ENCODE results near the gene INSYN1.
"Not testable (repeated sequence)": the region's sequence is repeated elsewhere in the genome, so short reads cannot be mapped to it uniquely, and the experiment has no call there.

The INSYN1 gene

DNA sequence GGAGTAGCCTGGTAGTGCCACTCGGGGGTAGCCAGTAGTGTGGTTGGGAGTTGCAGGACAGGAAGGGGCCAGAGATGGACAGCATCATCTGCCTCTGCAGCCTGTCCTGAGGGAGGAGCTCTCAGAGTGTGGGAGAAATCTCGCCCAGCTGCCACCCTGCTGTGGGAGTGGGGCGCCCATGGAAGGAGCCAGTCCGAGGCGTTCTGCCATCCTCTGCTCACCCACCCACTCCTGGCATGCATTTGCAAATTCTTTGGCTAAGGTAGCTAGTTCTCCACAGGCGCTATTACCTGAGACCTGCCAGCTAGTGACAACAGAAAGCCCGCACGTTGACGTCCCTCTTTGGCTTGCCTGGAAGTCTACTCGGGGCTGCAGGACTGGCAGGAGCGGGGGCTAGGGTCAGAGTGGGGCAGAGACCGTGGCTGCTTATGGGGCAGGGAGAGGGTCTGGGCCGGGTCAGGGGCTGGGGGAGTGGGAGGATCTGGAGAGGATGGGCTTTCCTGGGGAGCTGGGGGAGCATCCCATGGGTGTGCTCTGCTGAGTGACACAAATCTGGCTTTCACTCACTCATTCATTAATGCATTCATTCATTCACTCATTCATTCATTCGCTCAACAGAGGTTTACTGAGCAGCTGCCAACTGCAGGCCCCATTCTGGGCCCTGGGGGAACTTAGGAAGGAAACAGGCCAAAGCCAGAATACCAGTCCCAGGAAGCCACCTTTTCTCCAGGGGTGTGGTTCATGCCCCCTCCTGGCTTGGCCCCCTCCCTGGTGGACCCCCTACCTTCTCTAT is 44.4 kb upstream of the INSYN1 start:
- peaks cover 20% of the 10 kb centered on the region for H3K4me1 ChIP-seq (ENCODE audit: insufficient read depth, poor library complexity, severe bottlenecking)
- no peaks in the 10 kb centered on the region for H3K9me3 ChIP-seq (ENCODE audit: severe bottlenecking)
- no peak overlapping the region for H3K27ac ChIP-seq (ENCODE audit: poor library complexity, severe bottlenecking)
- no peaks in the 10 kb centered on the region for H3K27me3 ChIP-seq (ENCODE audit: insufficient read depth, poor library complexity, severe bottlenecking)
- H3K36me3 ChIP-seq (ENCODE audit: low read depth), result no peaks in the 10 kb centered on the region
- H3K4me3 ChIP-seq (ENCODE audit: severe bottlenecking), result no peak overlapping the region
- TF ChIP-seq, protein P1, sequence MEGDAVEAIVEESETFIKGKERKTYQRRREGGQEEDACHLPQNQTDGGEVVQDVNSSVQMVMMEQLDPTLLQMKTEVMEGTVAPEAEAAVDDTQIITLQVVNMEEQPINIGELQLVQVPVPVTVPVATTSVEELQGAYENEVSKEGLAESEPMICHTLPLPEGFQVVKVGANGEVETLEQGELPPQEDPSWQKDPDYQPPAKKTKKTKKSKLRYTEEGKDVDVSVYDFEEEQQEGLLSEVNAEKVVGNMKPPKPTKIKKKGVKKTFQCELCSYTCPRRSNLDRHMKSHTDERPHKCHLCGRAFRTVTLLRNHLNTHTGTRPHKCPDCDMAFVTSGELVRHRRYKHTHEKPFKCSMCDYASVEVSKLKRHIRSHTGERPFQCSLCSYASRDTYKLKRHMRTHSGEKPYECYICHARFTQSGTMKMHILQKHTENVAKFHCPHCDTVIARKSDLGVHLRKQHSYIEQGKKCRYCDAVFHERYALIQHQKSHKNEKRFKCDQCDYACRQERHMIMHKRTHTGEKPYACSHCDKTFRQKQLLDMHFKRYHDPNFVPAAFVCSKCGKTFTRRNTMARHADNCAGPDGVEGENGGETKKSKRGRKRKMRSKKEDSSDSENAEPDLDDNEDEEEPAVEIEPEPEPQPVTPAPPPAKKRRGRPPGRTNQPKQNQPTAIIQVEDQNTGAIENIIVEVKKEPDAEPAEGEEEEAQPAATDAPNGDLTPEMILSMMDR (IDR thresholded peaks at IDR 0.05; ENCODE audit: poor library complexity, severe bottlenecking), result no peak
- no peak for ATAC-seq (ENCODE audit: low read depth)
- DNase-seq (ENCODE audit: low spot score), result no peak

DNA sequence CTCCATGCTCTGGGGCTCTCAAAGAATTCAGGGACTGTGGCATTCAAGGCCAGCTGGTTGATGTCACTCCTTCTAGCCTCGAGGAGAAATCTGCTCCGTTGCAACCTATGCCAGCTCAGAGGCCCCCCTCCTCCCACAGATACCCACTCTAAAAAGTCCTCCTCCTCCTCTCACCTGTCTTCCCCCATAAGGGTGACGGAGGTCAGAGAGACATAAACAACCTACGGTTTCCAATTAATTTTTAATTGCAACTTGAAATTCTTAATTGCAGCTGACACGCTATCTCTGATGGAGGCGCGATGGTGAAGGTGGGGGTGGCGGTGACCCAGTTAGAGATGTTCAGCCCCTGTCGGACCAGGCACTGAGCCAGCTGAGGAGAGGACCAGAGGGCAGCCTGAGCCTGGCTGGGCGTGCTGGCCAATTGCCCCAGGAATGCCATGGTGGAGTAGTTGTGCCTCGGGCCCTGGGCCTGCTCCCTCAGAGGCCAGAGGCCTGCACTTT is 43.2 kb upstream of the INSYN1 start:
- no peak for DNase-seq (ENCODE audit: low spot score)
- no peaks in the 10 kb centered on the region for H3K9me3 ChIP-seq (ENCODE audit: severe bottlenecking)
- no peak for ATAC-seq (ENCODE audit: low read depth)

DNA sequence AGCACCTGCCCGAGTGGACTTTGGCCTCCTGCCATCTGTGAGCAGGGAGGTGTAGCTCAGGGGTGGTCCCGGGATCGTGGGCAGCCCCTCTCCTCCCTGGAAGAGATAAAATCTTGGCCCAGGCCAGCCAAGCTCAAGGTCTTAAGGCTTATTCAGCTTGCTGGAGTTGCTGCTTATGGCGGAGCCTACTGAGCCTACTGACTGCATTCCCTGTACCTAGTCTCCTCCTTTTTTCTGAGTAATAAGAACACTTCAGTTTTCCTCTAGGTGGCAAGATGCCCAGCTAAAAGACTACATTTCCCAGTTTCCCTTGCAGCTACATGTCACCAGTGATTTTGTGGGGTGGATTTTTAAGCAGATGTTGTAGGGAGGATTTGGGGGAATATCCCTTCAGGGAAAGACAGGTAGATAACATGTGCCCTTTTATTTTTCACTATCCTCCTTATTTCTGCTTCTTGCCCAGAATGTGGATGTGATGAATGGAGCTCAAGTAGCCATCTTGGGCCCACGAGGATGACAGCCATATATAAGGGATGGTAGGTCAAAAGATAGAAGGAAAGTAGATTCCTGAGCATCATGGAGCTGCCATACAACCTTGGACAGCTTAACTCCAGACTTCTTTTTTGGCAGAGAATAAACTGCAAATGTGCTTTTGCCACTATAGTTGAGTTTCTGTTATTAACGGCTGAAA is 41.4 kb upstream of the INSYN1 start:
- peaks cover under 1% of the 10 kb centered on the region for H3K4me1 ChIP-seq (ENCODE audit: insufficient read depth, poor library complexity, severe bottlenecking)
- no peak overlapping the region for H3K4me3 ChIP-seq (ENCODE audit: severe bottlenecking)
- DNase-seq (ENCODE audit: low spot score), result no peak
- no peaks in the 10 kb centered on the region for H3K9me3 ChIP-seq (ENCODE audit: severe bottlenecking)
- H3K36me3 ChIP-seq (ENCODE audit: low read depth), result no peaks in the 10 kb centered on the region
- TF ChIP-seq, protein P1 (IDR thresholded peaks at IDR 0.05; ENCODE audit: poor library complexity, severe bottlenecking), result no peak
- no peaks in the 10 kb centered on the region for H3K27me3 ChIP-seq (ENCODE audit: insufficient read depth, poor library complexity, severe bottlenecking)
- H3K27ac ChIP-seq (ENCODE audit: poor library complexity, severe bottlenecking), result no peak overlapping the region
- ATAC-seq (ENCODE audit: low read depth), result peak; percentile 27; the same call in 1 of the 3 replicates

More for the DNA sequence above, 43.2 kb upstream of the INSYN1 start:
- Histone ChIP-seq H3K27ac (ENCODE audit: poor library complexity, severe bottlenecking) (no peak overlapping the region), H3K27me3 (ENCODE audit: insufficient read depth, poor library complexity, severe bottlenecking) (no peaks in the 10 kb centered on the region), H3K4me1 (ENCODE audit: insufficient read depth, poor library complexity, severe bottlenecking) (peaks cover 19% of the 10 kb centered on the region), H3K4me3 (ENCODE audit: severe bottlenecking) (no peak overlapping the region), H3K36me3 (ENCODE audit: low read depth) (no peaks in the 10 kb centered on the region)
- TF ChIP-seq, protein P1 (IDR thresholded peaks at IDR 0.05; ENCODE audit: poor library complexity, severe bottlenecking), result no peak

- ATAC-seq (ENCODE audit: low read depth); H3K36me3 ChIP-seq (ENCODE audit: low read depth); H3K4me1 ChIP-seq (ENCODE audit: insufficient read depth, poor library complexity, severe bottlenecking); H3K4me3 ChIP-seq (ENCODE audit: severe bottlenecking); DNase-seq (ENCODE audit: low spot score); H3K9me3 ChIP-seq (ENCODE audit: severe bottlenecking); H3K27me3 ChIP-seq (ENCODE audit: insufficient read depth, poor library complexity, severe bottlenecking); H3K27ac ChIP-seq (ENCODE audit: poor library complexity, severe bottlenecking): not testable (repeated sequence)
Measured at GRCh38 chr15:73792899-73793541, 39.9 kb upstream of the INSYN1 start.

- TF ChIP-seq, protein P1 (IDR thresholded peaks at IDR 0.05; ENCODE audit: poor library complexity, severe bottlenecking), result no peak
- no peaks in the 10 kb centered on the region for H3K27me3 ChIP-seq (ENCODE audit: insufficient read depth, poor library complexity, severe bottlenecking)
- ATAC-seq (ENCODE audit: low read depth) (0 out of 3 replicates have a peak, but pooled peaks have one; percentile 30), DNase-seq (ENCODE audit: low spot score) (no peak)
- no peak overlapping the region for H3K4me3 ChIP-seq (ENCODE audit: severe bottlenecking)
- H3K9me3 ChIP-seq (ENCODE audit: severe bottlenecking), result no peaks in the 10 kb centered on the region
- H3K36me3 ChIP-seq (ENCODE audit: low read depth), result no peaks in the 10 kb centered on the region
- no peak overlapping the region for H3K27ac ChIP-seq (ENCODE audit: poor library complexity, severe bottlenecking)
- no peaks in the 10 kb centered on the region for H3K4me1 ChIP-seq (ENCODE audit: insufficient read depth, poor library complexity, severe bottlenecking)
Measured at GRCh38 chr15:73792415-73792814, 39.3 kb upstream of the INSYN1 start.
